Activated CD4-positive, CD25-positive, alpha-beta regulatory T cell treated with anti-CD3 and anti-CD28 coated beads, Interleukin-2, amount 50 U/mL, for 72 hours (primary cell): ENCODE data around the gene EDAR.

Experiments
- DNase-seq: peaks from one replicate; pipeline ENCODE4 v3.0.0; 2021

The EDAR gene

GRCh38 chr2:108988796-108989713 lies at the start of gene EDAR:
Gene EDAR, minus strand, starts transcription at chr2:108989220. Its CDS starts 58,206 bp downstream, at chr2:108931014.
- DNase-seq = peak; percentile 36

GRCh38 chr2:109033171-109033570 lies 44.2 kb upstream of the EDAR start:
- DNase-seq = no peak

- no peak for DNase-seq
Observed at GRCh38 chr2:109032229-109032820, 43.3 kb upstream of the EDAR start.

- peak; percentile 62 for DNase-seq
Observed at GRCh38 chr2:109031476-109032228, 42.6 kb upstream of the EDAR start.

GRCh38 chr2:109030870-109031475 lies 42.0 kb upstream of the EDAR start:
- no peak for DNase-seq

GRCh38 chr2:109029490-109030201 lies 40.6 kb upstream of the EDAR start:
- DNase-seq = no peak

- no peak for DNase-seq
Observed at GRCh38 chr2:109028738-109029489, 39.9 kb upstream of the EDAR start.

DNA sequence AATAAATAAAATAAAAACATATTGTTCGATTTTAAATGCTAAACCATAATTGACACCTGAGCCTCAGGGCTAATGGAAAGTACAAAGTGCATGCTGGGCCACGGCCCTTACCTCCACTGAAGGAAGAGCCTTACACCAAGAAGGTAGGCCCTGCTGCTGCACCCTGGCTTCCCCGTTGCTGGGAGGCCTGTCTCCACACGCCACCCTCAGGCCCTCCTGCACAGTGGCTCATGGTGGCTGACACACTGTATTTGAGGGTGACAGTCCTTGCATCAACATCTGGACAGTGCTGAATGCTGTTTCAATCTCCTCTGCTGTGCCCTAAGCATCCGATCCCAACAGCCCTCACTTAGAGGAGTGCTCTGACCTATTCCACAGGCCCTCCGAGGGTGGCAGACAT lies 39.3 kb upstream of the EDAR start:
- DNase-seq = no peak

DNA sequence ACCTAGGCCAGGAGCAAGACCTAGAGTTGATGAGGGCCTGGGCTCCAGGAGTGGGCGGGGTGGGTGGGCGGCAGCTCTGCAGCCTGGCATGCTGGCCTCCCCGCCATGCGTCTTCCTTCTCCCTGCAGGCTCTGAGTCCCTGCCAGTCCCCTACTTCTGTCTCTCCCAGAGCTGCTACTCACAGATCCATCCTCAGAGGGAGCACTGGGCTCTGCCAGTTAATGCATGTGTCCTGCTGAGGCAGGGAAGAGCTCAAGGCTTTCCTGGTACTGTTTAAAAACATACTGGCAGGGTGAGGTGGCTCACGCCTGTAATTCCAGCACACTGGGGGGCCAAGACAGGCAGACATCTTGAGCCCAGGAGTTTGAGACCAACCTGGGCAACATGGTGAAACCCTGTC lies 38.7 kb upstream of the EDAR start:
- DNase-seq = no peak

DNA sequence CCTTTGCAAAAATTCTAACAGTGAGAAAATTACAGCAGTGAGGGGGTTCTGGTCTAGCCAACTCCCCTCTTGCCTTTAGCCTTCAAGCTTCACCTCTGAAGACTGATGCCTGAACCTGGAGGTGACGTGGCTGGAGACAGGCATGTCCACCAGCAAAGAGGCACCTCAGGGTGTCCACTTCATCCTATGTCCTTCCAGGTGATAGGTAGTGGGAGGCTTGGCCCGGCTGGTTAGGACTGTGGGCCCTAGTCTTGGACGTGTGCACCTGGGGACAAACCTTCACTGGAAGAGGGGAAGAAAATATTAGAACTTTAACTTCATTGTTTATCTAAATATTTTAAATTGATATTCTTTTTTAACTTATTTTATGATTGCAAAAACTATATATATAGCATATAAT lies 35.5 kb upstream of the EDAR start:
- no peak for DNase-seq

DNA sequence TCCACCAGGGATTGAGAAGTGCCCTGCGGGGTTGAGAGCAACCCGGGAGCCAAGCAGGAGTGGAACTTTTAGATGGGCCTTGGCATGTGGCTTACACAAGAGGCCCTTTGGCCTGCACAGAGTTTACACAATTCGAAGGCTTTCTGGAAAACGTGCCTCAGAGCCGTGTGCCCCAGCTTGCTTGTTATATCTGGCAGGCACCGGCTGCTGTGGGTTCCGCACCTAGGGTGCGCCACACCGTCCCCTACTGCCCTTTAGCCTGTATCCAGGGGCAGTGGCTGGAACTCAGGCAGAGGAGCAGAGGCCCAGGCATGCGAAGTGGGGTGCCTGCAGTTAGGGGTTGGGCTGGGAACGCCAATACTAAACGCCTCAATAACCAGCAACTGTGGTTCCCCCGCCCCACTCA lies 32.9 kb upstream of the EDAR start:
- DNase-seq = no peak

DNA sequence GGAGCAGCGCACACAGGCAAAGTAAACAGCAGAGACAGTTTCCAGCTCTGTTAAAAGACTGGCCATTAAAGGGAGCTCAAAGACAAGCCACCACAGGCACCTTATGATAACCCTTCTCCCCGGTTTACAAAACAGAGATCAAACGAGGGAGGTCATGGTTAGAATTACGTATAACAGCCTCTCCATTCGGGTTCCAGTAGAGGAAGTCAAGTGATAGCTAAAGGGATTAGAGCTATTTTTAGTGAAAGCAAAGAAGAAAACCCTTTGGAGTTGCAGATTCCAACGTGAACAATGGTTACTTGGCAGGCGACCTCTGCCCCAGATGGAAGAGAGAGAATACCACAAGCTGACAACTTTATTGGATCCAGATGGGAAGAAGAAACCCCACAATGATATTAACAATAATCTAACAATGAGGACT lies 31.2 kb upstream of the EDAR start:
- no peak for DNase-seq

GRCh38 chr2:109018452-109018851 lies 29.4 kb upstream of the EDAR start:
- no peak for DNase-seq

DNA sequence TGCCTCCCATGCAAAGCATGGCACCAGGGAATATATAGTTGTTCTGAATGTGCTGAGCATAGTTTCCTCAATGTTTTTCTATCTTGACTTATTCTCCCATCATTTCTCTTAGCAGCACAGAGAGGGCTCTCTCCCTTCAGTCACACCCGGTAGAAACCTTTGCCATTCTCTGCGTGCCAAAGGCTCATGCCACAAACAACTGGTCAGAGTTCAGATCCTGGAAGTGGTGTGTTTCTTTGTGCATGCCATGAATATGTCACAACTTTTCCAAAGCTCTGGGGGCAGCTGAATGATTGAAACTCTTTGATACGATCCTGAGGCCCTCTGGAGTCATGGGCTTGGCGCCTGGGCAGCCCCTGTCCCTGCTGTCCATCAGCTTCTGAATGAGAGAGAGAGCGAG lies 28.0 kb upstream of the EDAR start:
- no peak for DNase-seq

GRCh38 chr2:109016376-109016775 lies 27.4 kb upstream of the EDAR start:
- DNase-seq = no peak

GRCh38 chr2:109014476-109014875 lies 25.5 kb upstream of the EDAR start:
- no peak for DNase-seq

DNA sequence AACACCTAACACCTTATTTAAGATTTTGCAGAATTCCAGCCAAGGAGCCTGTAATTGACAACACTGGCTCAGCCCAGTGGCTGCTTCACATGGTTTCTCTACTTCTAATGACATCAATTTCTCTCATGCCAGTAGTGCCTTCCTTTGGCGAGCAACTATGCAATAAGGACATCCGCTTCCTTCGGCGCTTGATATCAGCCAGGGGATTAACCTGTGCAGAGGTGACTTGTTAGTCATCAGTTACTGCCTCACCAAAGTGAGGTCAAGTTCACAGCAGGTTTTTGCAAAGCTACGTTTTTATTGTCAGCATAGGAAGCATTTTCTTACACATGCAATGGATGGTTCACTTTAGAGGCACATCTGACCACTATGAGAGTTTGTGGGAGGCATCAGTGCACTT lies 24.0 kb upstream of the EDAR start:
- DNase-seq = no peak

- DNase-seq = no peak
Observed at GRCh38 chr2:109009920-109010610, 21.0 kb upstream of the EDAR start.

- no peak for DNase-seq
Observed at GRCh38 chr2:109006971-109007370, 18.0 kb upstream of the EDAR start.

DNA sequence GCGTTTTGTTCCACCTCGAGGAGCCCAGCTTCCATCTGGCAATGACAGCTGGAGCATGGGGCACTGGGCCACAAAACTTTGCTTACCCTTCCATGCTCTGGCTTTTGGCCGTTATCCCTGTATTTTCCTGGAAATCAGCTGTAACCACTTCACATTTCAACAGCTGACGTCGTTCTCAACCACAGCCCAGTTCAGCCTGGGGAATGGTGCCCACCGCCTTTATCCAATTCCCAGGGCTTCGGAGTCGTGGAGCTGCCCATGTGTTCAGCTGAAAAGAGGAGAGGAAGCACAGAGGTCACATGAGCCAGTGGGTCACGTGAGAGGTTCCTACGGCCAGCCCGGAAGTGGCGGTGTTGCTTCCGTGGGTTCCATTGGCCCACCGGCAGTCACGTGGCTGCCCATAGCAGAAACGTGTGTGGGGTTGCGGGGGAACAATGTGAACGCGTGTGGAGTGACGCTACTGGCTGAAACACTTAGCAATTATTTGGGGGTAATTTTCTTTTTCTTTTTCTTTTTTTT lies 16.7 kb upstream of the EDAR start:
- no peak for DNase-seq

- no peak for DNase-seq
Observed at GRCh38 chr2:109001201-109001600, 12.2 kb upstream of the EDAR start.
